HL-60 (cell line): ENCODE measurements around the gene MACF1.
"Not testable (repeated sequence)": the region's sequence is repeated elsewhere in the genome, so short reads cannot be mapped to it uniquely, and the experiment has no call there.

Experiments used
- GABPA ChIP-seq: IDR thresholded peaks from 2 replicates; pipeline ENCODE4 v1.6.1; 2012; ENCODE audit warnings: low read depth
- POLR2AphosphoS5 ChIP-seq: IDR thresholded peaks from 2 replicates; pipeline ENCODE4 v1.6.1; 2012; ENCODE audit warnings: low read depth
- REST ChIP-seq: IDR thresholded peaks from 2 replicates; pipeline ENCODE4 v1.6.1; 2012; ENCODE audit warnings: low read depth; ENCODE audit not compliant: insufficient replicate concordance
- TF ChIP-seq, protein P1 (sequence below): IDR thresholded peaks from one replicate; pipeline ENCODE4 v1.5.1; 2011; ENCODE audit warnings: low read length, control low read depth, inconsistent platforms; ENCODE audit not compliant: insufficient read depth

- TF ChIP-seq POLR2AphosphoS5, GABPA, REST: not testable (repeated sequence)
- TF ChIP-seq, protein P1, sequence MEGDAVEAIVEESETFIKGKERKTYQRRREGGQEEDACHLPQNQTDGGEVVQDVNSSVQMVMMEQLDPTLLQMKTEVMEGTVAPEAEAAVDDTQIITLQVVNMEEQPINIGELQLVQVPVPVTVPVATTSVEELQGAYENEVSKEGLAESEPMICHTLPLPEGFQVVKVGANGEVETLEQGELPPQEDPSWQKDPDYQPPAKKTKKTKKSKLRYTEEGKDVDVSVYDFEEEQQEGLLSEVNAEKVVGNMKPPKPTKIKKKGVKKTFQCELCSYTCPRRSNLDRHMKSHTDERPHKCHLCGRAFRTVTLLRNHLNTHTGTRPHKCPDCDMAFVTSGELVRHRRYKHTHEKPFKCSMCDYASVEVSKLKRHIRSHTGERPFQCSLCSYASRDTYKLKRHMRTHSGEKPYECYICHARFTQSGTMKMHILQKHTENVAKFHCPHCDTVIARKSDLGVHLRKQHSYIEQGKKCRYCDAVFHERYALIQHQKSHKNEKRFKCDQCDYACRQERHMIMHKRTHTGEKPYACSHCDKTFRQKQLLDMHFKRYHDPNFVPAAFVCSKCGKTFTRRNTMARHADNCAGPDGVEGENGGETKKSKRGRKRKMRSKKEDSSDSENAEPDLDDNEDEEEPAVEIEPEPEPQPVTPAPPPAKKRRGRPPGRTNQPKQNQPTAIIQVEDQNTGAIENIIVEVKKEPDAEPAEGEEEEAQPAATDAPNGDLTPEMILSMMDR: not testable (repeated sequence)
Observed at GRCh38 chr1:39514710-39515124, 310.2 kb downstream of the MACF1 start.
